Measurements from ENCODE around the gene COPS7A.
"Not testable (repeated sequence)": the region's sequence is repeated elsewhere in the genome, so short reads cannot be mapped to it uniquely, and the experiment has no call there.

- TF ChIP-seq ZNF266 (tag by site-specific recombination; IDR thresholded peaks at IDR 0.05; ENCODE audit: low read depth); ZNF433 (tag by site-specific recombination; IDR thresholded peaks at IDR 0.05; ENCODE audit: low read depth); YY2 (tag by site-specific recombination; IDR thresholded peaks at IDR 0.05); ZNF621 (tag by site-specific recombination; IDR thresholded peaks at IDR 0.05); TSHZ1 (tag by site-specific recombination; IDR thresholded peaks at IDR 0.05; ENCODE audit: borderline replicate concordance); ZSCAN18 (tag by site-specific recombination; IDR thresholded peaks at IDR 0.05); ZNF146 (tag by site-specific recombination; IDR thresholded peaks at IDR 0.05); CTCF (tag by site-specific recombination; IDR thresholded peaks at IDR 0.05); ZBTB1 (tag by site-specific recombination; IDR thresholded peaks at IDR 0.05); KLF10 (tag by site-specific recombination; IDR thresholded peaks at IDR 0.05); ZFP41 (tag by site-specific recombination; IDR thresholded peaks at IDR 0.05; ENCODE audit: borderline replicate concordance): not testable (repeated sequence)
Measured at GRCh38 chr12:6708351-6708750, 15.5 kb upstream of the COPS7A start.
